HG02588 (cell line): Measurements from ENCODE around the gene KRTAP16-1.

Experiments used
- ATAC-seq: cut with Tn5 transposase; IDR thresholded peaks from one replicate; pipeline ENCODE4 v1.9.1; 2021; ENCODE audit warnings: mild to moderate bottlenecking, moderate library complexity; ENCODE audit not compliant: unreplicated experiment

KRTAP16-1 gene

GRCh38 chr17:41331606-41332005, 22.5 kb upstream of the KRTAP16-1 start:
- no peak for ATAC-seq

DNA sequence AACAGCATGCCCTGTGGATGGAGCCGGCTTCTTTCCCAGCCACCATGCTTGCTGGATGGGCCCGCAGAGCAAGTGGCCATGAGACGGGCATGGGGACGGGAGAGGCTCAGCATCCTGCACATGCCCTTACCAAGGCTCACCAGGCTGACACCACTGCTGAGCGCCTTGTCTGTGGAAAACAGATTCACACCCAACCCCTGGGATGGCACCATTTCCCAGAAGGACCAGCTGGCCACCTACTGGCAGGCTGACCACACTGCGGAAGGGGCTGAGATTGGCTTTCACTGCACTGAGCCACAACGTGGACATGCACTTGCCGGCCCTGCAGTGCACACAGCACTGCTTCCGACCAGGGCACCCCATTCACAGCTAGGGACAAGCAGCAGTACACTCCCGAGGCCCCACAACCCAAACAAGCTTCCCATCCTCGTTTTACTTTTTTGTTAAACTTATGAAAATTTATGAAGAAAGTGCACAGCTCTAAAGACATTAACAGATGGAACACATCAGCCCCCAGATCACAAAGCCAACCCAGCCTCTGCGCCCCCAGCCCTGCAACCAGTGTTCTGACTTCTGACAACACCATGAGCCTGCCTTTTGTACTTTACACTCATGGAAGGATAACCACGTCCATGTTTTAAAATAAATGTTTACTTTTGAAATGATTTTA, 20.3 kb upstream of the KRTAP16-1 start:
- ATAC-seq, result no peak

DNA sequence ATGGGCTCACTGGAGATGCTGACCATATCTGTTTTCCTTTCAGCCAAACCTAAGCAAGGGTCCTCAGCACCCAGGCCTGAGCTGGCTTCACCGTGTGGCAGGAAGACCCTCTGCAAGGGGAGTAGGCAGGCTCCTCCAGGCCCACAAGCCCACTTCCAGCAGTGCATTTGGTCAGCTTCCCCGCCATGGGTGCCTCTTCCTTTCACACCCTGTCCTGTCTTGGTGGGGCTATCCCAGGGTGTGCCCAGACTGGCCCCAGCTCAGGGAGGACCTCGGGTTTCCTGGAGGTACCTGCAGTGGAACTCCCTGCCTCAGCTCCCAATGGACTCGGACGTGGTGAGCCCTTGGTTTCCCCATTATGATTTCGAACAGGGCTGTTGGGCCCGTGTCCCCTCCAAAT, 19.1 kb upstream of the KRTAP16-1 start:
- no peak for ATAC-seq

DNA sequence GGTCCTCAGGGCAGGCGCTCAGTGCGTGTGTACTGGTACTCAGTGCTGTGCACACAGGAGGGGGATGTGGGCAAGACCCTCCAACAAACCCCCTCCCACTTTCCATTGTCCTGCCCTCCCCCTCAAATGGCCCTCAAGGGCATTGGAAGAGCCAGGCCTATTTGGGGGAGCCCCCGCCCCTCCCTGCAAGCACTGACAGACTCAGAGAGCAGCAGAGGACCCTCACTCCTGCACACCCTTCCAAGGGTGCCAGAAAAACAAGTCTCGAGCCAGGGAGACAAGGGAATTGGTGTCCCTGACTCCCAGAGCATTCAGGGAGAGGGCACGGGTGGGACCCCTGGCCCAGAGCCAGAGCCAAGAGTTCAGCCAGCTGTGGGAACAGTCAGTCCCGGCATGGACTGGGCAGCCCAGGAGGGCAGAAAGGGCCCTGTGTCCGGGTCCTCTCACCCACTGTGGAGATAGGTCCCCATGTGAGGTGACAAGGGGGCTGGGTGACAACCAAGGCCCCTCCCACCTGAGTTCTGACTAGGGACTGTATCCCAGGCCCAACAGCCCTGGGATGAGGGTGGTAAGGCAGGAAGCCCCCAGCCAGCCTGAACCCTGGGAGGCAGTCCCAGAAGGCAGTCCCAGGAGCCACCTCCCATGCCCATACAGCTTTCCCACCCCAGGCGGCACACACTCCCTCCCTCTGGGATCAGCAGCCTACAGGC, 18.5 kb upstream of the KRTAP16-1 start:
- ATAC-seq, result no peak

- ATAC-seq, result no peak
These were observed 17.4 kb upstream of the KRTAP16-1 start for GRCh38 chr17:41326173-41327145.

- ATAC-seq, result no peak
These were observed 16.5 kb upstream of the KRTAP16-1 start for GRCh38 chr17:41325611-41326010.

DNA sequence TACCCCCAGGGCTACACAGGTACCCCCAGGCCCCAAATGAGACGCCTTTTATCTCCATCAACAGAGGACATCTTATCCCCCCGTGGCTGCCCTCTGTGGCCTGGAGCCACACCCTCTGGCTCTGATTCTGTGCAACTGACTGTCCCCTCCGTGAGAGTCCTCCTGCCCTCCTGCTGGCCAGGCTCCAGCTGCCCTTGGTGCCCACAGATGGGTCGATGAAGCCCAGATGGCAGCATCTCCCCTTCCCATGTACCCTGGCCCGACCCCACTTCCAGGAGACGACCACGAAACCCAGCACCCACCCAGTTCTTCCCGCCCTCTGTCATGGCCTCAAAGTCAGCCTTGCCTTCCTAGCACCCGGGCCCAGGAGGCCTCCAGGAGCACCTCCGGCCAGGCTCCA, 16.0 kb upstream of the KRTAP16-1 start:
- no peak for ATAC-seq

DNA sequence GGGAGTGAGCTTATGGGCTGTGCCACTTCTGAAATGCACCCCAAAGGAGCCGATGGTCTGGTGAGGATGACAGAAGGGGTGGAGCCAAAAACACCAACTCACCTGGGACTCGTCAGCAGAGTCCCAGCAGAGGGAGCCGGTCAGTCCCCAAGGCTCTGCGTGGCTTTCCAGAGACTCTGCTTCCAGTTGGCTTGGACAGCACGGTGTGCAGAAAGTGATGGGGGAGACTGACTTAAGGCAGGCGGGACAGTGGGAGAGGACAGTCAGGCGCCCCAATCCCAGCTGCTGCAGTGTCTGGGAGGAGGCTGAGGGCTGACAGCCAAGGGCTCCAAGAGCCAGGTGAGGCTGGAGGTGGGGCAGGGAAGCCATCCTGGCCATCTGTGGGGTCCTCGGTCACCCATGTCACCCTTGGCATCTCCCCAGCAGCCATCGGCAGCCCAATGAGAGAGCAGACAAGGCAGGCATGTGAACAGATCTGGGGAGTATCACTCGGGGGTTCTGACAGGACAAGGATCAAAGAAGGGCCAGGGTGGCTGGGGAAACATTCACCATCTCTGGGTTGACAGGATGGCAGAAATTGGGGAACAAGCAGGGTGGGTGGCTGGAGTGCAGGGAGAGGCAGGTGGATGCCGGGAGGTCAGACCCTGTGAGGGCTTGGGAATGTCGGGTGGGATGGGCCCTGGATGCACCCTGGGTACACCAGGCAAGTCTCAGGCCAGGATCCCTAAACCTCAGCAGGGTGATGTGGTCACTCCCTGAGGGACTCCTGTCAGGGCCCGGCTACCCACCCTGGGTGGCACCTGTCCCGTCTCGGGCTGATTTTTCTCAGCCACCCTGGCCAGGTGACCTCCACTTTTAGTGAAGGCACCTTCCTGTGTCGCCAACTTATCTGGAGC, 15.3 kb upstream of the KRTAP16-1 start:
- no peak for ATAC-seq

- ATAC-seq, result no peak
These were observed 14.1 kb upstream of the KRTAP16-1 start for GRCh38 chr17:41322903-41323895.

GRCh38 chr17:41322094-41322902, 13.2 kb upstream of the KRTAP16-1 start:
- ATAC-seq, result no peak

DNA sequence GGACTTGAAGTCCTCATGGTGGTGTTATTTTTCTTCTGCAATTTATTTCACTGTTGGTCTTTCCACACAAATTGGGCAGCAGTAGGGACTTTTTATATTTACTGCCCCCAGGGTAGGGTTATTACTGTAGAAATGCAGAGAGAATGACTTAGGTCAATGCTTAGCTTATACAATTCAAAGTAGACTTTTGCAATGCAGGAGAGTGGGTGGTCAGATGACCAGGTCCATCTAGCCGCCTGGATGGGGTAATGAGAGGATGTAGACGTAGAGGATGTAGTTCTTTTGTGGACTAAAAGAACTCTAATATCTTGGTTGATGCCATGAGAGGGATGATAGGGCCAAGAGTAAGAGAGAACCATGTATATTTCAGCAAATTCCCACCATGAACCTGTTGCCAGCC, 9.1 kb upstream of the KRTAP16-1 start:
- ATAC-seq, result no peak

- ATAC-seq, result no peak
These were observed 6.8 kb upstream of the KRTAP16-1 start for GRCh38 chr17:41315814-41316445.

DNA sequence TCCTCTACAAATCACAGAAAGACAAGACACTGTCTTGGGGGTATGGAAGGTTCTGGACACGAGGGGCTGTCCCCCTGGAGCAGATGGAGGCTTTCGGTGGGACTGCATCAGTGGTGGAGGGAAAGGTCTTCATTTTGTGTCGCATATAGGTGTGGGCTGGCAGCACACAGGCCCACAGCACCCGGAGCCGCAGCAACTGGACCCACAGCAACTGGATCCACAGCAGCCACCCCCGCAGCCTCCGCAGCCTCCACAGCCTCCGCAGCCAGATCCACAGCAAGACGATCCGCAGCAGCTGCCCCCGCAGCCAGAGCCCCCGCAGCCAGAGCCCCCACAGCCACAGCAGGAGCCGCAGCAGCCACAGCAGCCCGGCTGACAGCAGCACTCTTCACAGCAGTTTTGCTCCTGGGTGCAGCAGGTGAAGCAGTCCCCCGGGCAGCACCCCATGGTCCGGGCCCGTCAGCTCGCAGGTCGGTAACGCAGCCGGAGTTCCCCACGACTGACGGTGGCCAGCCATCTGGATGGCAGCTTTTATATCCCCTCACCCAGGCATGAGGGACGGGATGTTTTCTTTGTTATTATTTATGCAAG, 6.2 kb upstream of the KRTAP16-1 start, which contains the start of gene KRTAP17-1:
KRTAP17-1 (minus strand) TSS at position 507 of the 591 bp plus-strand sequence; CDS start at position 447, 60 bp downstream.
- ATAC-seq, result no peak

GRCh38 chr17:41311111-41311510, 2.0 kb upstream of the KRTAP16-1 start:
- ATAC-seq, result no peak

DNA sequence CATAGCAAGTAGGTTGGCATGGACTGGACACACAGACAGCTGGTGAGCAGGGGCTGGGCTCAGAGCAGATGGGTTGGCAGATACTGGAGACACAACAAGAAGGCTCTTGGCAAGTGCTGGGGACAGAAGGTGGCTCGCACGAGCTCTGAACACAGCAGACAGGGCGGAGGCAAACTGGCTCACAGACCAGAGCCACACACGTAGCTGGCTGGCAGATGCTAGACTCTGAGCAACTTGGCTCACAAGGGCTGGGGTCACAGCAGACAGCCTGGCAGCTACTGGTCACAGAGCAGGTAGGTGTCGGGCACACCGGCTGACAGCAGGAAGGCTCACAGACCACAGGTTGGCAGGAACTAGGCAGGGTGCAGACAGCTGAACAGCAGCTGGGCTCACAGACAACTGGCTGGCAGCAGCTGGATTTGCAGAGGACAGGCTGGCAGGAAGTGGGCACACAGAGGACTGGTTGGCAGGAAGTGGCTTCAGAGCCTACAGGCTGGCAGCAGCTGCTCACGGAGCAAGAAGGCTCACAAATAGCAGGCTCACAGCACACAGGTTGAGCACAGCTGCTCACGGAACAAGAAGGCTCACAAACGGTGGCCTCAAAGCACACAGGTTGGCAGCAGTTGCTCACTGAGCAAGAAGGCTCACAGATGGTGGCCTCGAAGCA, 725 bp downstream of the KRTAP16-1 start:
- no peak for ATAC-seq

- no peak for ATAC-seq
These were observed 1.5 kb downstream of the KRTAP16-1 start for GRCh38 chr17:41307647-41308046.

DNA sequence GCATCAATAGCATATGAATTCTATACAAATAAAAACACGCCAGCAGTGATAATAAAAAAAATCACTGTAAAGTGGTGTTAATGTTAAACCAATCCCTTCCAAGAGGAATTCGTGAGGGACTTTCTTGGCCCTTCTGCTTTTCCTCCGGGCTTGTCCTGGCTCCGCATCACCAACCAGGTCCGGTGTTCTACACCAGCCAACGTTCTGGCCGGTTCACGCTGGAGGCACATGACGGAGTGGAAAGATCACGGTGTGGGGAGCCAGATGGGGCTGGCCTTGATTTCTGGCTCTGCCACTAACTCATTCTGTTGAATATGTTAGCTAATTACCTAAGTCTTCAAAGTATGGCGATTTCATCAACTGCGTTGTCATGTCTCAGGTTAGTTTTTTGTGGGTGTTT, 5.0 kb downstream of the KRTAP16-1 start:
- ATAC-seq, result no peak
